ENCODE results near the gene FAM24A.
A peak's percentile ranks its signal among the peaks of the same experiment; 100 is the strongest.
"Not testable (repeated sequence)": the region's sequence is repeated elsewhere in the genome, so short reads cannot be mapped to it uniquely, and the experiment has no call there.

Gene FAM24A

GRCh38 chr10:122884166-122884565 is 26.2 kb upstream of the FAM24A start:
- CTCF ChIA-PET, result no interaction called here
- POLR2A ChIA-PET, result no interaction called here
- TF ChIP-seq EGR2 (tag by site-specific recombination; IDR thresholded peaks at IDR 0.05; ENCODE audit: low read depth), result no peak
- TF ChIP-seq ZBTB8A (tag by site-specific recombination; IDR thresholded peaks at IDR 0.05), result no peak
- no peak for TF ChIP-seq ZNF624 (tag by site-specific recombination; IDR thresholded peaks at IDR 0.05)
- no peak for TF ChIP-seq ZNF777 (tag by site-specific recombination; IDR thresholded peaks at IDR 0.05; ENCODE audit: borderline replicate concordance)
- TF ChIP-seq ZNF132 (tag by site-specific recombination; IDR thresholded peaks at IDR 0.05; ENCODE audit: borderline replicate concordance), result no peak
- Histone ChIP-seq H3K27ac (ENCODE audit: extremely low read depth, low read depth, low read length) (no peak overlapping the region), H3K4me3 (ENCODE audit: low read depth, low read length) (no peak overlapping the region), H3K4me1 (ENCODE audit: control insufficient read depth, insufficient read depth, low read length) (peaks cover 3% of the 10 kb centered on the region), H3K9me3 (ENCODE audit: control insufficient read depth, insufficient read depth, low read depth, low read length) (no peaks in the 10 kb centered on the region), H3K36me3 (ENCODE audit: control insufficient read depth in 2 of 2, insufficient read depth in 1 of 2, low read length in 2 of 2) (peaks cover 0 to 13% of the 10 kb centered on the region in 2 experiments; a peak in 1 of 3 replicates)

DNA sequence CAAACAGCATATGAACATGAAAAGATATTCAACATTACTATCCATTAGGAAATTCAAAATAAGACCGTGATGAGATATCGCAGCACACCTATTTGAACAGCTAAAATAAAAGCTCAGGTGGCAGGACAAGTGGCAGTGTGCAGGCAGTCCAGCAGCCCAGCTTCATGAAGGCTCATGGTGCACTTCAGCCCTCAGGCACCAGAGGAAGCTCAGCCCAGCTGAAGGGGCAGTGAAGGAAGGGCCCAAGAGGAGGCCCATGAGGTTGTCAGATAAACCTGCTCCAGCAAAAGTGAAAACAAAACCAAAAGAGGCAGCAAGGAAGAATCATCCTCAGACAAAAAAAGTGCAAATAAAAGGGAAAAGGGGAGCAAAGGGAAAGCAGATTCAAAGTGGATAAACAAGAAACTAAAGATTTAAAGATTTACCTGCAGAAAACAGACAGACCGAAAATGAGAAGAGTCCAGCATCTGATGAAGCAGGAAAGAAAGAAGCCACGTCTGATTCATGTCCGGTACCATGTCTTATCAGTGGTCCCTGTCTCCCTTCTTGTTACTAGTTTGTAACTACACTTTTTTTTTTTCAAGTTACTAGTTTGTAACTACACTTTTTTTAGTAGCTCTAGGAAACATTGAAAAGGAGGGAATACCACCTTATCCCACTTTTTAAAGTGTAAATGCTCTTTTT is 16.0 kb upstream of the FAM24A start:
- TF ChIP-seq ZNF37A (tag by site-specific recombination; IDR thresholded peaks at IDR 0.05) (no peak), ZNF670 (tag by site-specific recombination; IDR thresholded peaks at IDR 0.05; ENCODE audit: low read depth) (no peak), PRDM1 (tag by site-specific recombination; IDR thresholded peaks at IDR 0.05) (peak; percentile 44; the same call in 1 of the 2 replicates), GLIS2 (tag by site-specific recombination; IDR thresholded peaks at IDR 0.05) (no peak)
- ChIA-PET CTCF (interaction anchor here (0.7 kb wide), 1 partner anchor 679 kb away, joined by 3 read pairs; no protein-coding TSS in a partner anchor), POLR2A (no interaction called here)
- H3K36me3 ChIP-seq (ENCODE audit: control insufficient read depth in 2 of 2, insufficient read depth in 1 of 2, low read length in 2 of 2), result peaks cover 0 to 5% of the 10 kb centered on the region in 2 experiments; a peak in 2 of 3 replicates
- H3K4me1 ChIP-seq (ENCODE audit: control insufficient read depth, insufficient read depth, low read length), result no peaks in the 10 kb centered on the region
- no peak overlapping the region for H3K27ac ChIP-seq (ENCODE audit: extremely low read depth, low read depth, low read length)
- no peaks in the 10 kb centered on the region for H3K9me3 ChIP-seq (ENCODE audit: control insufficient read depth, insufficient read depth, low read depth, low read length)
- no peak overlapping the region for H3K4me3 ChIP-seq (ENCODE audit: low read depth, low read length)

DNA sequence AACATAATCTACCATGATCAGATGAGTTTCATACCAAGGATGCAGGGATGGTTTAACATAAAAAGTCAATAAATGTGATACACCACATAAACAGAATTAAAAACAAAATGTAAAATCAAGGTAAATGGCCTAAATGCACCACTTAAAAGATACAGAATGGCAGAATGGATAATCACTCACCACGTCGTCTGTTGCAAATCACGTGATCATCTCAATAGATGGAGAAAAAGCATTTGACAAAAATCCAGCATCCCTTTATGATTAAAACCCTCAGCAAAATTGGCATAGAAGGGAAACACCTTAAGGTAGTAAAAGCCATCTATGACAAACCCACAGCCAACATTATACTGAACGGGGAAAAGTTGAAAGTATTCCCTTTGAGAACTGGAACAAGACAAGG is 6.5 kb upstream of the FAM24A start:
- POLR2A ChIA-PET; H3K27ac ChIP-seq (ENCODE audit: extremely low read depth, low read depth, low read length); H3K4me1 ChIP-seq (ENCODE audit: control insufficient read depth, insufficient read depth, low read length); H3K36me3 ChIP-seq (ENCODE audit: control insufficient read depth in 2 of 2, insufficient read depth in 1 of 2, low read length in 2 of 2); H3K9me3 ChIP-seq (ENCODE audit: control insufficient read depth, insufficient read depth, low read depth, low read length); H3K4me3 ChIP-seq (ENCODE audit: low read depth, low read length): not testable (repeated sequence)
- CTCF ChIA-PET, result interaction anchor here (0.6 kb wide), 1 partner anchor 636 kb away, joined by 3 read pairs; no protein-coding TSS in a partner anchor

- no peak overlapping the region for H3K27ac ChIP-seq (ENCODE audit: extremely low read depth, low read depth, low read length)
- no peaks in the 10 kb centered on the region for H3K9me3 ChIP-seq (ENCODE audit: control insufficient read depth, insufficient read depth, low read depth, low read length)
- no peak overlapping the region for H3K4me3 ChIP-seq (ENCODE audit: low read depth, low read length)
- no peaks in the 10 kb centered on the region for H3K36me3 ChIP-seq (ENCODE audit: control insufficient read depth in 2 of 2, insufficient read depth in 1 of 2, low read length in 2 of 2)
- CTCF ChIA-PET, result interaction anchor here (0.6 kb wide), 1 partner anchor 670 kb away, joined by 3 read pairs; no protein-coding TSS in a partner anchor
- H3K4me1 ChIP-seq (ENCODE audit: control insufficient read depth, insufficient read depth, low read length), result no peaks in the 10 kb centered on the region
- POLR2A ChIA-PET, result no interaction called here
- TF ChIP-seq ZNF747 (tag by site-specific recombination; IDR thresholded peaks at IDR 0.05) (no peak), ZNF600 (tag by site-specific recombination; IDR thresholded peaks at IDR 0.05) (no peak), ZNF596 (tag by site-specific recombination; IDR thresholded peaks at IDR 0.05) (no peak), ZNF292 (tag by site-specific recombination; IDR thresholded peaks at IDR 0.05; ENCODE audit: borderline replicate concordance, low read depth) (no peak), ZNF2 (tag by site-specific recombination; IDR thresholded peaks at IDR 0.05) (no peak), KLF16 (tag by site-specific recombination; IDR thresholded peaks at IDR 0.05) (no peak), HOXA7 (CRISPR knock-in tag; IDR thresholded peaks at IDR 0.05; ENCODE audit: borderline replicate concordance) (peak; percentile 97), GLIS2 (tag by site-specific recombination; IDR thresholded peaks at IDR 0.05) (no peak), ZSCAN5A (tag by site-specific recombination; IDR thresholded peaks at IDR 0.05) (no peak), SP2 (tag by site-specific recombination; IDR thresholded peaks at IDR 0.05) (no peak), ZNF23 (tag by site-specific recombination; IDR thresholded peaks at IDR 0.05; ENCODE audit: borderline replicate concordance) (no peak), ZNF610 (tag by site-specific recombination; IDR thresholded peaks at IDR 0.05; ENCODE audit: borderline replicate concordance) (no peak), YY2 (tag by site-specific recombination; IDR thresholded peaks at IDR 0.05) (no peak), ZNF354C (tag by site-specific recombination; IDR thresholded peaks at IDR 0.05; ENCODE audit: borderline replicate concordance, low read depth) (no peak), MEIS1 (CRISPR knock-in tag; IDR thresholded peaks at IDR 0.05; ENCODE audit: borderline replicate concordance) (peak; percentile 83; the same call in 1 of the 2 replicates), ZNF16 (tag by site-specific recombination; IDR thresholded peaks at IDR 0.05; ENCODE audit: low read depth) (no peak)
- TF ChIP-seq, protein P1, sequence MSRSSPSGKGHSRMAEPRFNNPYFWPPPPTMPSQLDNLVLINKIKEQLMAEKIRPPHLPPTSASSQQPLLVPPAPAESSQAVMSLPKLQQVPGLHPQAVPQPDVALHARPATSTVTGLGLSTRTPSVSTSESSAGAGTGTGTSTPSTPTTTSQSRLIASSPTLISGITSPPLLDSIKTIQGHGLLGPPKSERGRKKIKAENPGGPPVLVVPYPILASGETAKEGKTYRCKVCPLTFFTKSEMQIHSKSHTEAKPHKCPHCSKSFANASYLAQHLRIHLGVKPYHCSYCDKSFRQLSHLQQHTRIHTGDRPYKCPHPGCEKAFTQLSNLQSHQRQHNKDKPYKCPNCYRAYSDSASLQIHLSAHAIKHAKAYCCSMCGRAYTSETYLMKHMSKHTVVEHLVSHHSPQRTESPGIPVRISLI (tag by site-specific recombination; IDR thresholded peaks at IDR 0.05), result no peak
These were observed 1.6 kb downstream of the FAM24A start for GRCh38 chr10:122911889-122912484.
